ENCODE measurements around the gene INPP5D.

Gene INPP5D

GRCh38 chr2:233112329-233112728 is 52.2 kb downstream of the INPP5D start:
- Histone ChIP-seq H3K27me3 (ENCODE audit: control insufficient read depth in 1 of 2, insufficient read depth in 2 of 2, low read length in 2 of 2) (no peaks in the 10 kb centered on the region), H3K27ac (ENCODE audit: low read length) (no peak overlapping the region), H3K9ac (ENCODE audit: low read length in 2 of 2) (no peak overlapping the region), H3K9me3 (ENCODE audit: control insufficient read depth in 2 of 2, low read length in 2 of 2) (no peaks in the 10 kb centered on the region), H3K4me3 (ENCODE audit: low read length in 2 of 2) (no peak overlapping the region), H3K36me3 (ENCODE audit: control insufficient read depth in 2 of 2, insufficient read depth in 2 of 2, low read length in 2 of 2) (no peaks in the 10 kb centered on the region), H3K4me1 (ENCODE audit: control insufficient read depth, insufficient read depth, low read length) (no peaks in the 10 kb centered on the region)

- H3K27me3 ChIP-seq (ENCODE audit: control insufficient read depth in 1 of 2, insufficient read depth in 2 of 2, low read length in 2 of 2), result no peaks in the 10 kb centered on the region
Observed at GRCh38 chr2:233112776-233113452, 52.8 kb downstream of the INPP5D start.

GRCh38 chr2:233114421-233114861 is 54.3 kb downstream of the INPP5D start:
- Histone ChIP-seq H3K27ac (ENCODE audit: low read length) (no peak overlapping the region), H3K4me3 (ENCODE audit: low read length in 2 of 2) (no peak overlapping the region), H3K4me1 (ENCODE audit: control insufficient read depth, insufficient read depth, low read length) (no peaks in the 10 kb centered on the region), H3K9me3 (ENCODE audit: control insufficient read depth in 2 of 2, low read length in 2 of 2) (no peaks in the 10 kb centered on the region), H3K36me3 (ENCODE audit: control insufficient read depth in 2 of 2, insufficient read depth in 2 of 2, low read length in 2 of 2) (no peaks in the 10 kb centered on the region), H3K9ac (ENCODE audit: low read length in 2 of 2) (no peak overlapping the region), H3K27me3 (ENCODE audit: control insufficient read depth in 1 of 2, insufficient read depth in 2 of 2, low read length in 2 of 2) (peaks cover 0 to 2% of the 10 kb centered on the region in 2 donors)

More at GRCh38 chr2:233112776-233113452, 52.8 kb downstream of the INPP5D start:
- H3K9ac ChIP-seq (ENCODE audit: low read length in 2 of 2), result no peak overlapping the region
- H3K4me3 ChIP-seq (ENCODE audit: low read length in 2 of 2), result no peak overlapping the region
- no peaks in the 10 kb centered on the region for H3K4me1 ChIP-seq (ENCODE audit: control insufficient read depth, insufficient read depth, low read length)
- H3K9me3 ChIP-seq (ENCODE audit: control insufficient read depth in 2 of 2, low read length in 2 of 2), result no peaks in the 10 kb centered on the region
- no peak overlapping the region for H3K27ac ChIP-seq (ENCODE audit: low read length)
- H3K36me3 ChIP-seq (ENCODE audit: control insufficient read depth in 2 of 2, insufficient read depth in 2 of 2, low read length in 2 of 2), result no peaks in the 10 kb centered on the region

- H3K4me1 ChIP-seq (ENCODE audit: control insufficient read depth, insufficient read depth, low read length), result no peaks in the 10 kb centered on the region
- H3K9ac ChIP-seq (ENCODE audit: low read length in 2 of 2), result no peak overlapping the region
- no peak overlapping the region for H3K27ac ChIP-seq (ENCODE audit: low read length)
- H3K36me3 ChIP-seq (ENCODE audit: control insufficient read depth in 2 of 2, insufficient read depth in 2 of 2, low read length in 2 of 2), result no peaks in the 10 kb centered on the region
- no peaks in the 10 kb centered on the region for H3K9me3 ChIP-seq (ENCODE audit: control insufficient read depth in 2 of 2, low read length in 2 of 2)
- peaks cover 0 to 2% of the 10 kb centered on the region in 2 donors for H3K27me3 ChIP-seq (ENCODE audit: control insufficient read depth in 1 of 2, insufficient read depth in 2 of 2, low read length in 2 of 2)
- no peak overlapping the region for H3K4me3 ChIP-seq (ENCODE audit: low read length in 2 of 2)
Observed at GRCh38 chr2:233115121-233115520, 55.0 kb downstream of the INPP5D start.

GRCh38 chr2:233115741-233116140 is 55.6 kb downstream of the INPP5D start:
- Histone ChIP-seq H3K9me3 (ENCODE audit: control insufficient read depth in 2 of 2, low read length in 2 of 2) (no peaks in the 10 kb centered on the region), H3K4me1 (ENCODE audit: control insufficient read depth, insufficient read depth, low read length) (no peaks in the 10 kb centered on the region), H3K27ac (ENCODE audit: low read length) (no peak overlapping the region), H3K4me3 (ENCODE audit: low read length in 2 of 2) (no peak overlapping the region), H3K27me3 (ENCODE audit: control insufficient read depth in 1 of 2, insufficient read depth in 2 of 2, low read length in 2 of 2) (peaks cover 0 to 2% of the 10 kb centered on the region in 2 donors), H3K9ac (ENCODE audit: low read length in 2 of 2) (no peak overlapping the region), H3K36me3 (ENCODE audit: control insufficient read depth in 2 of 2, insufficient read depth in 2 of 2, low read length in 2 of 2) (no peaks in the 10 kb centered on the region)

- no peaks in the 10 kb centered on the region for H3K9me3 ChIP-seq (ENCODE audit: control insufficient read depth in 2 of 2, low read length in 2 of 2)
Observed at GRCh38 chr2:233116946-233117345, 56.8 kb downstream of the INPP5D start.

GRCh38 chr2:233117351-233117750 is 57.2 kb downstream of the INPP5D start:
- Histone ChIP-seq H3K27me3 (ENCODE audit: control insufficient read depth in 1 of 2, insufficient read depth in 2 of 2, low read length in 2 of 2) (peaks cover 0 to 2% of the 10 kb centered on the region in 2 donors), H3K4me3 (ENCODE audit: low read length in 2 of 2) (no peak overlapping the region), H3K9ac (ENCODE audit: low read length in 2 of 2) (no peak overlapping the region), H3K4me1 (ENCODE audit: control insufficient read depth, insufficient read depth, low read length) (no peaks in the 10 kb centered on the region), H3K27ac (ENCODE audit: low read length) (no peak overlapping the region), H3K36me3 (ENCODE audit: control insufficient read depth in 2 of 2, insufficient read depth in 2 of 2, low read length in 2 of 2) (no peaks in the 10 kb centered on the region), H3K9me3 (ENCODE audit: control insufficient read depth in 2 of 2, low read length in 2 of 2) (no peaks in the 10 kb centered on the region)

More at GRCh38 chr2:233116946-233117345, 56.8 kb downstream of the INPP5D start:
- Histone ChIP-seq H3K27ac (ENCODE audit: low read length) (no peak overlapping the region), H3K4me1 (ENCODE audit: control insufficient read depth, insufficient read depth, low read length) (no peaks in the 10 kb centered on the region), H3K36me3 (ENCODE audit: control insufficient read depth in 2 of 2, insufficient read depth in 2 of 2, low read length in 2 of 2) (no peaks in the 10 kb centered on the region), H3K4me3 (ENCODE audit: low read length in 2 of 2) (no peak overlapping the region), H3K9ac (ENCODE audit: low read length in 2 of 2) (no peak overlapping the region), H3K27me3 (ENCODE audit: control insufficient read depth in 1 of 2, insufficient read depth in 2 of 2, low read length in 2 of 2) (peaks cover 0 to 2% of the 10 kb centered on the region in 2 donors)

GRCh38 chr2:233117811-233118647 is 57.9 kb downstream of the INPP5D start:
- no peaks in the 10 kb centered on the region for H3K4me1 ChIP-seq (ENCODE audit: control insufficient read depth, insufficient read depth, low read length)
- peaks cover 0 to 2% of the 10 kb centered on the region in 2 donors for H3K27me3 ChIP-seq (ENCODE audit: control insufficient read depth in 1 of 2, insufficient read depth in 2 of 2, low read length in 2 of 2)
- H3K27ac ChIP-seq (ENCODE audit: low read length), result no peak overlapping the region
- H3K9ac ChIP-seq (ENCODE audit: low read length in 2 of 2), result no peak overlapping the region
- H3K4me3 ChIP-seq (ENCODE audit: low read length in 2 of 2), result no peak overlapping the region
- H3K9me3 ChIP-seq (ENCODE audit: control insufficient read depth in 2 of 2, low read length in 2 of 2), result no peaks in the 10 kb centered on the region
- H3K36me3 ChIP-seq (ENCODE audit: control insufficient read depth in 2 of 2, insufficient read depth in 2 of 2, low read length in 2 of 2), result no peaks in the 10 kb centered on the region

GRCh38 chr2:233118648-233119000 is 58.5 kb downstream of the INPP5D start:
- Histone ChIP-seq H3K4me3 (ENCODE audit: low read length in 2 of 2) (no peak overlapping the region), H3K36me3 (ENCODE audit: control insufficient read depth in 2 of 2, insufficient read depth in 2 of 2, low read length in 2 of 2) (no peaks in the 10 kb centered on the region), H3K9ac (ENCODE audit: low read length in 2 of 2) (no peak overlapping the region), H3K9me3 (ENCODE audit: control insufficient read depth in 2 of 2, low read length in 2 of 2) (no peaks in the 10 kb centered on the region), H3K27me3 (ENCODE audit: control insufficient read depth in 1 of 2, insufficient read depth in 2 of 2, low read length in 2 of 2) (peaks cover 0 to 2% of the 10 kb centered on the region in 2 donors), H3K27ac (ENCODE audit: low read length) (no peak overlapping the region), H3K4me1 (ENCODE audit: control insufficient read depth, insufficient read depth, low read length) (no peaks in the 10 kb centered on the region)

- H3K36me3 ChIP-seq (ENCODE audit: control insufficient read depth in 2 of 2, insufficient read depth in 2 of 2, low read length in 2 of 2), result no peaks in the 10 kb centered on the region
- no peak overlapping the region for H3K27ac ChIP-seq (ENCODE audit: low read length)
- no peak overlapping the region for H3K4me3 ChIP-seq (ENCODE audit: low read length in 2 of 2)
- peaks cover 0 to 2% of the 10 kb centered on the region in 2 donors for H3K27me3 ChIP-seq (ENCODE audit: control insufficient read depth in 1 of 2, insufficient read depth in 2 of 2, low read length in 2 of 2)
- no peak overlapping the region for H3K9ac ChIP-seq (ENCODE audit: low read length in 2 of 2)
- no peaks in the 10 kb centered on the region for H3K4me1 ChIP-seq (ENCODE audit: control insufficient read depth, insufficient read depth, low read length)
- H3K9me3 ChIP-seq (ENCODE audit: control insufficient read depth in 2 of 2, low read length in 2 of 2), result no peaks in the 10 kb centered on the region
Observed at GRCh38 chr2:233119123-233119522, 59.0 kb downstream of the INPP5D start.

GRCh38 chr2:233119806-233120205 is 59.7 kb downstream of the INPP5D start:
- Histone ChIP-seq H3K27me3 (ENCODE audit: control insufficient read depth in 1 of 2, insufficient read depth in 2 of 2, low read length in 2 of 2) (peaks cover 0 to 2% of the 10 kb centered on the region in 2 donors), H3K4me1 (ENCODE audit: control insufficient read depth, insufficient read depth, low read length) (no peaks in the 10 kb centered on the region), H3K36me3 (ENCODE audit: control insufficient read depth in 2 of 2, insufficient read depth in 2 of 2, low read length in 2 of 2) (no peaks in the 10 kb centered on the region), H3K9me3 (ENCODE audit: control insufficient read depth in 2 of 2, low read length in 2 of 2) (no peaks in the 10 kb centered on the region), H3K9ac (ENCODE audit: low read length in 2 of 2) (no peak overlapping the region), H3K4me3 (ENCODE audit: low read length in 2 of 2) (no peak overlapping the region), H3K27ac (ENCODE audit: low read length) (no peak overlapping the region)
